SH-SY5Y (cell line): ENCODE data around the gene CSTF2T.

ENCODE experiments used
- GATA2 ChIP-seq: IDR thresholded peaks from 2 replicates; pipeline ENCODE4 v1.6.1; 2011; ENCODE audit warnings: mild to moderate bottlenecking, low read depth, low read length
- GATA3 ChIP-seq: IDR thresholded peaks from 2 replicates; pipeline ENCODE4 v1.6.1; 2011; ENCODE audit warnings: low read depth, mild to moderate bottlenecking, low read length, moderate library complexity

- TF ChIP-seq GATA2 (no peak), GATA3 (no peak)
These were observed 41.4 kb downstream of the CSTF2T start for GRCh38 chr10:51658000-51658399.
